Measurements from ENCODE around the gene STPG3.

STPG3 gene

GRCh38 chr9:137233143-137233980 lies 17.7 kb upstream of the STPG3 start:
- Histone ChIP-seq H2AFZ (ENCODE audit: low read depth) (no peak overlapping the region), H4K20me1 (ENCODE audit: insufficient read depth) (no peaks in the 10 kb centered on the region), H3K79me2 (ENCODE audit: insufficient read depth, low read depth) (no peaks in the 10 kb centered on the region), H3K4me1 (ENCODE audit: low read depth, poor library complexity, severe bottlenecking) (peaks cover 10% of the 10 kb centered on the region), H3K27ac (no peak overlapping the region), H3K36me3 (ENCODE audit: insufficient read depth) (no peaks in the 10 kb centered on the region), H3K27me3 (ENCODE audit: insufficient read depth, low read depth) (peaks cover 57% of the 10 kb centered on the region), H3K4me3 (IDR thresholded peaks at IDR 0.05; ENCODE audit: insufficient read depth, low read depth, low read length) (no peak overlapping the region), H3K4me2 (no peak overlapping the region), H3K9ac (no peak overlapping the region)
- TF ChIP-seq, protein P1, sequence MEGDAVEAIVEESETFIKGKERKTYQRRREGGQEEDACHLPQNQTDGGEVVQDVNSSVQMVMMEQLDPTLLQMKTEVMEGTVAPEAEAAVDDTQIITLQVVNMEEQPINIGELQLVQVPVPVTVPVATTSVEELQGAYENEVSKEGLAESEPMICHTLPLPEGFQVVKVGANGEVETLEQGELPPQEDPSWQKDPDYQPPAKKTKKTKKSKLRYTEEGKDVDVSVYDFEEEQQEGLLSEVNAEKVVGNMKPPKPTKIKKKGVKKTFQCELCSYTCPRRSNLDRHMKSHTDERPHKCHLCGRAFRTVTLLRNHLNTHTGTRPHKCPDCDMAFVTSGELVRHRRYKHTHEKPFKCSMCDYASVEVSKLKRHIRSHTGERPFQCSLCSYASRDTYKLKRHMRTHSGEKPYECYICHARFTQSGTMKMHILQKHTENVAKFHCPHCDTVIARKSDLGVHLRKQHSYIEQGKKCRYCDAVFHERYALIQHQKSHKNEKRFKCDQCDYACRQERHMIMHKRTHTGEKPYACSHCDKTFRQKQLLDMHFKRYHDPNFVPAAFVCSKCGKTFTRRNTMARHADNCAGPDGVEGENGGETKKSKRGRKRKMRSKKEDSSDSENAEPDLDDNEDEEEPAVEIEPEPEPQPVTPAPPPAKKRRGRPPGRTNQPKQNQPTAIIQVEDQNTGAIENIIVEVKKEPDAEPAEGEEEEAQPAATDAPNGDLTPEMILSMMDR (conservative IDR thresholded peaks at IDR 0.05; ENCODE audit: low read depth, low read length), result no peak

DNA sequence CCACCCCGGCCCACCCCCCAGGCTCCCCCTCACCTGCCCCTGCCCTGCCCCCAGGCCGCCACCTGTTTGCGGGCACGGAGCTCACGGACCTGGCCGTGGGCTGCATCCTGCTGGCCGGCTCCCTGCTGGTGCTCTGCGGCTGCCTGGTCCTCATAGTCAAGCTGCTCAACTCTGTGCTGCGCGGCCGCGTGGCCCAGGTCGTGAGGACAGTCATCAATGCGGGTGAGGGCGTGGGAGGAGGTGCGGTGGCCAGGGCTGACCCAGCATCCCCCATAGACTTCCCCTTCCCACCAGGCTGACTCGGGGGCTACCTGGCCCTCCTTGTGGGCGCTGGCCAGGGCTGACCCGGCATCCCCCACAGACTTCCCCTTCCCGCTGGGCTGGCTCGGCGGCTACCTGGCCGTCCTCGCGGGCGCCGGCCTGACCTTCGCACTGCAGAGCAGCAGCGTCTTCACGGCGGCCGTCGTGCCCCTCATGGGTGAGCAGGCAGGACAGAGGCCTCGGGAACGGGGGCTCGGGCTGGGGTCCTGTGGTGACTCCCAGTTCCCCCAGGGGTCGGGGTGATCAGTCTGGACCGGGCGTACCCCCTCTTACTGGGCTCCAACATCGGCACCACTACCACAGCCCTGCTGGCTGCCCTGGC lies 16.9 kb upstream of the STPG3 start:
- H3K27me3 ChIP-seq (ENCODE audit: insufficient read depth, low read depth), result peaks cover 49% of the 10 kb centered on the region
- no peak overlapping the region for H3K27ac ChIP-seq
- no peak overlapping the region for H3K4me3 ChIP-seq (IDR thresholded peaks at IDR 0.05; ENCODE audit: insufficient read depth, low read depth, low read length)
- no peaks in the 10 kb centered on the region for H3K79me2 ChIP-seq (ENCODE audit: insufficient read depth, low read depth)
- H3K9ac ChIP-seq, result no peak overlapping the region
- H4K20me1 ChIP-seq (ENCODE audit: insufficient read depth), result no peaks in the 10 kb centered on the region
- peaks cover 15% of the 10 kb centered on the region for H3K4me1 ChIP-seq (ENCODE audit: low read depth, poor library complexity, severe bottlenecking)
- no peak overlapping the region for H3K4me2 ChIP-seq
- TF ChIP-seq, protein P1 (conservative IDR thresholded peaks at IDR 0.05; ENCODE audit: low read depth, low read length), result no peak
- H3K36me3 ChIP-seq (ENCODE audit: insufficient read depth), result no peaks in the 10 kb centered on the region
- no peak overlapping the region for H2AFZ ChIP-seq (ENCODE audit: low read depth)

- H3K9ac ChIP-seq, result no peak overlapping the region
- no peak overlapping the region for H3K4me3 ChIP-seq (IDR thresholded peaks at IDR 0.05; ENCODE audit: insufficient read depth, low read depth, low read length)
- peaks cover 46% of the 10 kb centered on the region for H3K27me3 ChIP-seq (ENCODE audit: insufficient read depth, low read depth)
- no peaks in the 10 kb centered on the region for H4K20me1 ChIP-seq (ENCODE audit: insufficient read depth)
- H3K4me2 ChIP-seq, result no peak overlapping the region
- H3K79me2 ChIP-seq (ENCODE audit: insufficient read depth, low read depth), result no peaks in the 10 kb centered on the region
- H3K27ac ChIP-seq, result no peak overlapping the region
- no peak overlapping the region for H2AFZ ChIP-seq (ENCODE audit: low read depth)
- H3K4me1 ChIP-seq (ENCODE audit: low read depth, poor library complexity, severe bottlenecking), result peaks cover 23% of the 10 kb centered on the region
- TF ChIP-seq, protein P1 (conservative IDR thresholded peaks at IDR 0.05; ENCODE audit: low read depth, low read length), result 0 out of 2 replicates have a peak, but pooled peaks have one; percentile 5
- H3K36me3 ChIP-seq (ENCODE audit: insufficient read depth), result no peaks in the 10 kb centered on the region
Observed at GRCh38 chr9:137234758-137235423, 16.2 kb upstream of the STPG3 start.

DNA sequence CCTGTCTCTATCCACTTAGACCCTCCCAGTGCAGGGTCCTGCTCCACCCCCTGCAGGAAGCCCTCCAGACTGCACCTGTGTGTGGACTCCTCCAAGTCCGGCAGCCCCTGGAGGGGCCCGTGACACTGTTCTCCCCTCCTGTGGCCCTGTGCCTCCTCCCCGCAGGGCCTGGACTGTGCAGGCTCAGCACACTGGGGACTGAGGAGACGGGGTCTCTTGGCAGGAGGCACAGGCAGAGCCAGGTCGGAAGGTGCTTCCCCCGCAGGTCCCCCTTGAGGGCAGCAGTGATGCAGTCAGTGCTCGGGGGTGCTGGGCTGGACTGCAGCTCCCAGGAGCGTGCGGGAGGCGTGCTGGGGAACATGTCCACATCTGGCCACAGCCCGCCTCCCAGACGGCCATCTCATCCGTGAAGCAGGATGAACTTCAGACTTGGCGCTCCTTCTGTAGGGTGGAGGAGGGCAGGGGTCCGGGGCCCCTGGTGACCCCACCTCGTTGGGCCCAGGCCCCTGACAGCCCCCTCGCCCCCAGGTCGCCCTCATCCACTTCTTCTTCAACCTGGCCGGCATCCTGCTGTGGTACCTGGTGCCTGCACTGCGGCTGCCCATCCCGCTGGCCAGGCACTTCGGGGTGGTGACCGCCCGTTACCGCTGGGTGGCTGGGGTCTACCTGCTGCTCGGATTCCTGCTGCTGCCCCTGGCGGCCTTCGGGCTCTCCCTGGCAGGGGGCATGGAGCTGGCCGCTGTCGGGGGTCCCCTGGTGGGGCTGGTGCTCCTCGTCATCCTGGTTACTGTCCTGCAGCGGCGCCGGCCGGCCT lies 15.5 kb upstream of the STPG3 start:
- TF ChIP-seq, protein P1 (conservative IDR thresholded peaks at IDR 0.05; ENCODE audit: low read depth, low read length), result 0 out of 2 replicates have a peak, but pooled peaks have one; percentile 15
- Histone ChIP-seq H3K27me3 (ENCODE audit: insufficient read depth, low read depth) (peaks cover 43% of the 10 kb centered on the region), H3K79me2 (ENCODE audit: insufficient read depth, low read depth) (no peaks in the 10 kb centered on the region), H3K27ac (no peak overlapping the region), H2AFZ (ENCODE audit: low read depth) (no peak overlapping the region), H3K4me1 (ENCODE audit: low read depth, poor library complexity, severe bottlenecking) (peaks cover 23% of the 10 kb centered on the region), H3K4me2 (no peak overlapping the region), H3K36me3 (ENCODE audit: insufficient read depth) (no peaks in the 10 kb centered on the region), H3K4me3 (IDR thresholded peaks at IDR 0.05; ENCODE audit: insufficient read depth, low read depth, low read length) (no peak overlapping the region), H4K20me1 (ENCODE audit: insufficient read depth) (no peaks in the 10 kb centered on the region), H3K9ac (no peak overlapping the region)
